ENCODE measurements around the gene PARP15. TPM values are rescaled to one million over a fixed set of nuclear protein-coding genes. Genes with fewer than 3 reads are reported as not detected.

The PARP15 gene
- total RNA-seq, 4 donors from 2014 or later: 0.42 to 2.7 (median 1.1) TPM; not detected in 1

- H3K4me3 ChIP-seq: no peak overlapping the region
- WGBS, 2 donors (ENCODE audit: low coverage in 1 of 2): 33 to 58% methylated on average over 4 of the region's 4 CpGs
- no peaks in the 10 kb centered on the region for H3K36me3 ChIP-seq
- no peaks in the 10 kb centered on the region for H3K4me1 ChIP-seq
- TF ChIP-seq CTCF (IDR thresholded peaks at IDR 0.05) (no peak), POLR2A (IDR thresholded peaks at IDR 0.05) (no peak), EP300 (IDR thresholded peaks at IDR 0.05) (no peak), POLR2AphosphoS5 (IDR thresholded peaks at IDR 0.05) (no peak)
- H3K27ac ChIP-seq: no peak overlapping the region
- H3K27me3 ChIP-seq: no peaks in the 10 kb centered on the region
- H3K9me3 ChIP-seq: no peaks in the 10 kb centered on the region
- no peak for ATAC-seq
These were observed 41.6 kb downstream of the PARP15 start for GRCh38 chr3:122619040-122619439.

DNA sequence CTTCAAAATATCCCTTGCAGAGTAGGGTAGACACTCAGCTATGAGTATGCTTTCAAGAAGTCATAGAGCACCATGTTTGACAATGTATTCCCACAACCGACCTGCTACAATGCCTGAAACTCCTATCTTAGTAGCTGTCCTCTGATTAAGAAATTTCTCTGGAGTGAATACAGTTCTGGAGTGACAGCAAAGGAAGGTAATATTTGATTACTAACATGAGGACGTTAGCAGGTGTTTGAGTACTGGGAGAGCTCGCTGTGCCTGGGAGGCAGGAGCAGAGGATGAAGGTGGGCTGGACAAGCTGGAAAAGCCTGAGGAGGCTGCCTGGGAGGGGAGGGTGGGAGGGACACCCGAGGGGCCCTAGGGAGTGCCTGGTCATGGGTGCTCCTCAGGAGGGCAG lies 42.9 kb downstream of the PARP15 start:
- no peaks in the 10 kb centered on the region for H3K36me3 ChIP-seq
- no peaks in the 10 kb centered on the region for H3K27me3 ChIP-seq
- 67 to 81% methylated on average over 3 of the region's 4 CpGs for WGBS, 2 donors (ENCODE audit: low coverage in 1 of 2)
- H3K9me3 ChIP-seq: no peaks in the 10 kb centered on the region
- ATAC-seq: no peak
- no peaks in the 10 kb centered on the region for H3K4me1 ChIP-seq
- no peak for TF ChIP-seq POLR2A (IDR thresholded peaks at IDR 0.05)
- TF ChIP-seq CTCF (IDR thresholded peaks at IDR 0.05): no peak
- H3K27ac ChIP-seq: no peak overlapping the region
- H3K4me3 ChIP-seq: no peak overlapping the region

DNA sequence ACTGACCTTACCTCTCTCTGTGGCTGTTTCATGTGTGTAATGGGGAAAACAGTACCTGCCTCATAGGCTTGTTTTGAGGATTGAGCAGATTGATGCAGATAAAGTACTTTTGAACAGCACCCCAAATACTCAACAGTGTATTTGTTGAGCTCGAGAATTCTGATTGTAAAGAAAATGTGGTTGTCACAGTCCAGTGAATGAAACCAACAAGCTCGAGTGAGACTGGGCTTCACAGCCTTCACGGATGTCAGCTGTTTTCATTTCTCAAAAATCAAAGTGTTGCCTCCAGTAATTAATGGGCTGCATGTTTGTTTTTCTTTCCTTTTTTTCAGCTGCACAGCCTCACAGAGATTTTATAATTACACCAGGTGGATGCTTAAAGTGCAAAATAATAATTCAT lies 43.7 kb downstream of the PARP15 start:
- H3K4me1 ChIP-seq: no peaks in the 10 kb centered on the region
- H3K36me3 ChIP-seq: no peaks in the 10 kb centered on the region
- H3K4me3 ChIP-seq: no peak overlapping the region
- H3K27ac ChIP-seq: no peak overlapping the region
- WGBS, 2 donors (ENCODE audit: low coverage in 1 of 2): 56 to 59% methylated on average over 3 of the region's 3 CpGs
- TF ChIP-seq EP300 (IDR thresholded peaks at IDR 0.05): no peak
- TF ChIP-seq POLR2A (IDR thresholded peaks at IDR 0.05): no peak
- no peak for TF ChIP-seq POLR2AphosphoS5 (IDR thresholded peaks at IDR 0.05)
- no peak for TF ChIP-seq CTCF (IDR thresholded peaks at IDR 0.05)
- no peaks in the 10 kb centered on the region for H3K9me3 ChIP-seq
- H3K27me3 ChIP-seq: no peaks in the 10 kb centered on the region
- ATAC-seq: no peak

DNA sequence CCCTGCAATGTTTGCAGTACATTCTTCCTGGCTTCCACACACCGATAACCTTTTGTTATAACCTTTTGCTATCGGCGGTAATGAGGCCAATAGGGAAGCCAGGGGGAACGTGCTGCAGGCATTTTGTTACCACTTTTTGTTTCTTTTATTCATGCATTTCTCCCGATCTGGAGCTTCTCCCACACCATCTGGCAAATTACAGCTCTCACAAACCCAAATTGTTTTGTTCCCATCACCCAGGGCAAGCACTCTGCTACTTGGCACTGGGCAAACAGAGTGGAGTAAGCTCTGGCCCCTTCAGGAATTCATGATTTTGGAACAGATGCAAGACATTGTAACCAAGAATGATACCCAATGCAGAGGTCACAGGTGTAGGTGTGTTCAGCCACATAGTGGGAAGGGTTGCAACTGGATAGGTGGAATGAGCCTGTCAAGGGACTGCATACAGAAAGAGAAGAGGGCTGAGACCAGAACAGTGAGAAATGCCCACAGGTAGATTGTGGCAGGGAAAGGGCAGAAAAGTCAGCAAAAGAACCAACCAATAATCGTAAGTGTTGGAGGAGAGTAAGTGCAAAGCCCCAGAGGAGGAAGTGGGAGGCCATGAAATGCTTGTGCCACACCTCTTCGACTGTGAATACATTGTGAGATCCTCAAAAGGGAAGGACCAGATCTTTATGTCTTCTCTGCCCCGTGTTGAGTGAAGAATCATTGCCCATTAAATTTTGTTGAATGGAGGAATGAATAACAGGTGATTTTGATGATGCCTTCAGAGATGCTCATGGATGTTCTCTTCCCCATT lies 45.8 kb downstream of the PARP15 start:
- TF ChIP-seq EP300 (IDR thresholded peaks at IDR 0.05) (no peak), CTCF (IDR thresholded peaks at IDR 0.05) (no peak), POLR2A (IDR thresholded peaks at IDR 0.05) (no peak), POLR2AphosphoS5 (IDR thresholded peaks at IDR 0.05) (no peak)
- no peaks in the 10 kb centered on the region for H3K27me3 ChIP-seq

GRCh38 chr3:122626515-122627180 lies 49.2 kb downstream of the PARP15 start:
- Histone ChIP-seq H3K9me3 (no peaks in the 10 kb centered on the region), H3K4me3 (no peak overlapping the region), H3K27ac (no peak overlapping the region), H3K4me1 (no peaks in the 10 kb centered on the region), H3K36me3 (no peaks in the 10 kb centered on the region), H3K27me3 (no peaks in the 10 kb centered on the region)
- WGBS, 2 donors (ENCODE audit: low coverage in 1 of 2): 37 to 52% methylated on average over 4 to 6 of the region's 6 CpGs
- TF ChIP-seq EP300 (IDR thresholded peaks at IDR 0.05): no peak
- ATAC-seq: no peak

More for the DNA sequence above, 45.8 kb downstream of the PARP15 start:
- Histone ChIP-seq H3K36me3 (no peaks in the 10 kb centered on the region), H3K9me3 (no peaks in the 10 kb centered on the region), H3K27ac (no peak overlapping the region), H3K4me1 (no peaks in the 10 kb centered on the region), H3K4me3 (no peak overlapping the region)
- WGBS, 2 donors (ENCODE audit: low coverage in 1 of 2): 67 to 71% methylated on average over 1 to 8 of the region's 8 CpGs
- ATAC-seq: no peak

Measured in gastroesophageal sphincter (tissue), 4 donors.